ENCODE measurements around the gene RMRP.

RMRP gene

DNA sequence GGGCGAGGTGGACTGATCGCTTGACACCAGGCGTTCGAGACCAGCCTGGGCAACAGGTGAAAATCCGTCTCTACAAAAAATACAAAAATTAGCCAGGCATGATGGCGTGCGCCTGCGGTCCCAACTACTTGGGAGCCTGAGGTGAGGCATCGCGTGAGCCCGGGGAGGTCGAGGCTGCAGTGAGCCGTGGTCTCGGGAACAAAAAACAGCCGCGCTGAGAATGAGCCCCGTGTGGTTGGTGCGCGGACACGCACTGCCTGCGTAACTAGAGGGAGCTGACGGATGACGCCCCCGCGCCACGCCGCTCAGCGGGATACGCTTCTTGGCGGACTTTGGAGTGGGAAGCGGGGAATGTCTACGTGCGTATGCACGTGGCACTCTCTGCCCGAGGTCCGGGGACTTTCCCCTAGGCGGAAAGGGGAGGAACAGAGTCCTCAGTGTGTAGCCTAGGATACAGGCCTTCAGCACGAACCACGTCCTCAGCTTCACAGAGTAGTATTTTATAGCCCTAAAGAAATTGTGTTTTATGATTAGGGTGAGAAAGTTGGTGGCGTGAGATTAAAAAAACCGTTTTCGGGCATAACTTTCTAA is at the start of gene RMRP:
TSS of gene RMRP (minus strand) at position 474 of the 591 bp plus-strand sequence.
- peak; percentile 97 for DNase-seq (ENCODE audit: low read depth, low spot score)
- Histone ChIP-seq H3K36me3 (ENCODE audit: insufficient read depth, low read length) (peaks cover 20% of the 10 kb centered on the region), H3K9me3 (ENCODE audit: low read depth, low read length) (no peaks in the 10 kb centered on the region), H3K9ac (ENCODE audit: insufficient read length) (peak within 1 kb of the TSS; percentile 86), H3K4me3 (peak within 1 kb of the TSS; percentile 90), H3K27ac (peak within 1 kb of the TSS; percentile 97)
- TF ChIP-seq FOXP2 (optimal IDR thresholded peaks at IDR 0.05; ENCODE audit: control extremely low read depth, extremely low read length, insufficient read depth), result peak; percentile 32
- TF ChIP-seq EZH2 (IDR thresholded peaks at IDR 0.05), result no peak

DNA sequence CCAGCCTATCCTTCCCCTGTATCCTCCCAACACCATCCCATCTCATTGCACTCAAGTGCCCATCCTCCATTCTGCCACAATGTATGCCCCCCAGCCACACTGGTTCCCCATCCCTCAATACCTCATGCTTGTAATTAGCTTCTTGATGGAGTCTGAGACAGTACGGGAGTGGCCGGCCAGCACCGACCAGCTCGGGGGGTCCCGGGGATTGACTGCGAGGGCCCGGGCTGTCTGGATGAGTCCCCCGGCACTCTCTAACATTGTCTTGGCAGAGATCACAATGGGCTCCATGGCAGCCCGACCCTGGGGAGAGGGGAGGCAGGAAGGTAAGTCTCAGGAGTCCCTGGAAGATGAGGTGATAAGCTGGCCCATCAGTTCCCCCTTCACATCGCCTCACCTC is 49.1 kb upstream of the RMRP start:
- Histone ChIP-seq H3K9me3 (ENCODE audit: low read depth, low read length) (no peaks in the 10 kb centered on the region), H3K9ac (ENCODE audit: insufficient read length) (no peak overlapping the region), H3K4me3 (no peak overlapping the region), H3K36me3 (ENCODE audit: insufficient read depth, low read length) (peaks cover 87% of the 10 kb centered on the region), H3K27ac (no peak overlapping the region)
- DNase-seq (ENCODE audit: low read depth, low spot score), result no peak
- no peak for TF ChIP-seq FOXP2 (optimal IDR thresholded peaks at IDR 0.05; ENCODE audit: control extremely low read depth, extremely low read length, insufficient read depth)
- no peak for TF ChIP-seq POLR2AphosphoS5 (IDR thresholded peaks at IDR 0.05; ENCODE audit: borderline replicate concordance, low read depth, low read length)
- no peak for TF ChIP-seq EZH2 (IDR thresholded peaks at IDR 0.05)

DNA sequence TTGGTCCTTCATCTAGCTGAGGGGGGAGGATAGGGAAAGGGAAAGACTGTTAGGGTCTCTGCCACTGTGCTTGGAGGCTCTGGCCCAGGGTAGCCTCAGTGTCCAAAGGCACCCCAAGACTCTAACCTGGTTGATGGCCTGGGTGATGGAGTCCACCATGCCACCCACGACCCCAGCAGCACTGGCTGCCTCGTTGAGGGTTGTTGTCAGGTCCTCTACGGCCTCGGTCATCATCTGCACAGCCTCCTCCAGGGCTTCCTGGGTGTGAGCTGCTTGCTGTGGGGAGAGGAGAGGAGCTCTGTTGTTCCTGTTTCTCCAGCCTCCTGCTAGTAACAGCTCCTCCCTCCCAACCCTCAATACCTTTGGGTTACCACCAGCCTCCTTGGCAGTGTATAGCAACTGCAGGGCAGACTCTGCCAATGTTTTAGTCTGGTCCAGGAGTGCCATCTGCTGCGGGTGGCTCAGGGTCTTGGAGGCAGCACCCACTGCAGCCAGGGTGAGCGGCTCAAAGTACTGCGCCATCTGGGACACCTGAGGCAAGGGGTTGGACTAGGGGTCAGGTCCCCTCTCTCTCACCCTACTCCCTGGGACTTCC is 48.1 kb upstream of the RMRP start:
- Histone ChIP-seq H3K4me3 (no peak overlapping the region), H3K9me3 (ENCODE audit: low read depth, low read length) (no peaks in the 10 kb centered on the region), H3K27ac (no peak overlapping the region), H3K9ac (ENCODE audit: insufficient read length) (no peak overlapping the region), H3K36me3 (ENCODE audit: insufficient read depth, low read length) (peaks cover 86% of the 10 kb centered on the region)
- DNase-seq (ENCODE audit: low read depth, low spot score), result no peak
- no peak for TF ChIP-seq FOXP2 (optimal IDR thresholded peaks at IDR 0.05; ENCODE audit: control extremely low read depth, extremely low read length, insufficient read depth)

DNA sequence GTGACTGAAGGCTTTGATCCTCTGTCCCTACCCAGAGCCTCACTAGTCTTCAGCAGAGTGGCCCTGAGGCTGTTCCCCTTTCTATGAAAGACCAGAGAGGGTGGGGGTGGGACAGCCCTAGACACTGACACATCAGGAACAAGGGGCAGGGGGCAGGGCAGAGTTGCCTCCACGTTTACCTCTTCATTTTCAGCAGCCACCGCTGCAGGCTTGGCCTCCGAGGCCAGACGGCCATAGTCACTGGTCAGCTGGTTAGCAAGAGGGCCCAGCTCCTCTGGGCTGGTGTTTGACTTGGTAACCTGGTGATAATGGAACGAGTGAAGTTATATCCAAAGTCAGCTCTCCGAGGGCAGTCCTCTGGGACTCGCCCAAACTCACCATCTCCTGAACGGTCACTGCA is 47.6 kb upstream of the RMRP start:
- Histone ChIP-seq H3K9me3 (ENCODE audit: low read depth, low read length) (no peaks in the 10 kb centered on the region), H3K4me3 (no peak overlapping the region), H3K36me3 (ENCODE audit: insufficient read depth, low read length) (peaks cover 86% of the 10 kb centered on the region), H3K9ac (ENCODE audit: insufficient read length) (no peak overlapping the region), H3K27ac (no peak overlapping the region)
- TF ChIP-seq POLR2AphosphoS5 (IDR thresholded peaks at IDR 0.05; ENCODE audit: borderline replicate concordance, low read depth, low read length), result no peak
- no peak for TF ChIP-seq FOXP2 (optimal IDR thresholded peaks at IDR 0.05; ENCODE audit: control extremely low read depth, extremely low read length, insufficient read depth)
- DNase-seq (ENCODE audit: low read depth, low spot score), result no peak

DNA sequence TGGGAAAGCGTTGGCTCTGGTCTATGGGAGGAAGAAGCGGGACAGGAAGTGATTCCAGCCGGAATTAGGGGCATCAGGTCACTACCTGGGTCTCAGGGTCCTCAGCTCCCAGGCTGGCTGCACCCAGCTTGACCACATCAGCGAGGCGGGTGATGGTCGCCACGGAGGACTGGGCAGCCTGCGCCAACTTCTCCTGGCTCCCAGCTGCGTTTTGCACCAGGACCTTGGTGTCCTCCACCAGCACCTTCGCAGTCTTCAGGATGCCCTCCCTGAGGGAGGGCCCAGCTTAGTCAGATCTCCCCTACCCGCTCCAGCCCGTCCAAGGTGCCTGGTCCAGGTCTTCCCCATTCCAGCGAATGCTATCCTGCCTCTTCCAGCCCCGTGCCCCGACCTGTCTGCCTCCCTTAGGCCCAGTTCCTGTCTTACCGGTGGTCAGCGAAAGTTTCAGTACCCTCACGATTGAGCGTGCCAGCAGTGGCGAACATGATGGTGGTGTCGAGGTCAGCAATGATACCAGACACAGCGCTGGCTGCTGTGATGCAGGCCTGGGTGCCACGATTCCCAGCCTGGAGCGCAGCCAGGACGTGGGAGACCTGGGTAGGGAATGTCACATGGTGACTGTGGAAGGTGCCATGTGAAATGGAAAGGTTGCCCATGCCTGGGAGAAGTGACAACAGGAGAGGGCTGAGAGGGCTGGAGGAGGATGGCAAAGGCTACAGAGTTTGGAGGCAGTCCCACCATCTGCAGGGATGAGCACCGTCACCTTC is 46.3 kb upstream of the RMRP start:
- no peak for DNase-seq (ENCODE audit: low read depth, low spot score)

GRCh38 chr9:35702696-35703095 is 44.9 kb upstream of the RMRP start:
- no peak for TF ChIP-seq EZH2 (IDR thresholded peaks at IDR 0.05)
- TF ChIP-seq FOXP2 (optimal IDR thresholded peaks at IDR 0.05; ENCODE audit: control extremely low read depth, extremely low read length, insufficient read depth), result no peak
- TF ChIP-seq POLR2AphosphoS5 (IDR thresholded peaks at IDR 0.05; ENCODE audit: borderline replicate concordance, low read depth, low read length), result no peak
- H3K27ac ChIP-seq, result no peak overlapping the region
- no peak overlapping the region for H3K9ac ChIP-seq (ENCODE audit: insufficient read length)
- no peak overlapping the region for H3K4me3 ChIP-seq
- DNase-seq (ENCODE audit: low read depth, low spot score), result no peak
- H3K36me3 ChIP-seq (ENCODE audit: insufficient read depth, low read length), result peaks cover 98% of the 10 kb centered on the region
- no peaks in the 10 kb centered on the region for H3K9me3 ChIP-seq (ENCODE audit: low read depth, low read length)

More for the DNA sequence above, 46.3 kb upstream of the RMRP start:
- Histone ChIP-seq H3K9me3 (ENCODE audit: low read depth, low read length) (no peaks in the 10 kb centered on the region), H3K9ac (ENCODE audit: insufficient read length) (no peak overlapping the region), H3K36me3 (ENCODE audit: insufficient read depth, low read length) (peaks cover 96% of the 10 kb centered on the region), H3K27ac (no peak overlapping the region), H3K4me3 (no peak overlapping the region)
- TF ChIP-seq POLR2AphosphoS5 (IDR thresholded peaks at IDR 0.05; ENCODE audit: borderline replicate concordance, low read depth, low read length) (no peak), EZH2 (IDR thresholded peaks at IDR 0.05) (no peak), FOXP2 (optimal IDR thresholded peaks at IDR 0.05; ENCODE audit: control extremely low read depth, extremely low read length, insufficient read depth) (no peak)

DNA sequence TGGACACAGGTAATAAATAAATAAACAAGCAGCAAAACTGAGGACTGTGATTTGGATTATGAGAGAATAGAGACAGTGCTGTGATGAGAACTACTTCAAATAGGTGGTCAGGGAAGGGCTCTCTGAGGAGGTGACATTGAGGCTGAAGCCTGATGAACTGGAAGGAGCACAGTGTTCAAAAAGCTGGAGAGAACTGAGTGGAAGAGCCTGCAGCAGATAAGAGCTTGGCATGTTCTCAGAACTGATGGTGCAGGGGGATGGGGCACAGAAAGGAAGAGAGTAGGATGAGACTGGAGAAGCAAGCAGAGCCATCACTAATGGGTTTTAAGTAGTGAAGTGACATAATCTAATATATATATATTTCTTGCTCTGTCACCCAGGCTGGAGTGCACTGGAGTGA is 43.1 kb upstream of the RMRP start:
- Histone ChIP-seq H3K9me3 (ENCODE audit: low read depth, low read length) (no peaks in the 10 kb centered on the region), H3K9ac (ENCODE audit: insufficient read length) (no peak overlapping the region), H3K27ac (no peak overlapping the region), H3K4me3 (no peak overlapping the region), H3K36me3 (ENCODE audit: insufficient read depth, low read length) (peaks cover 98% of the 10 kb centered on the region)
- DNase-seq (ENCODE audit: low read depth, low spot score), result no peak
- no peak for TF ChIP-seq EZH2 (IDR thresholded peaks at IDR 0.05)
- no peak for TF ChIP-seq POLR2AphosphoS5 (IDR thresholded peaks at IDR 0.05; ENCODE audit: borderline replicate concordance, low read depth, low read length)
- TF ChIP-seq FOXP2 (optimal IDR thresholded peaks at IDR 0.05; ENCODE audit: control extremely low read depth, extremely low read length, insufficient read depth), result no peak

- Histone ChIP-seq H3K9me3 (ENCODE audit: low read depth, low read length) (no peaks in the 10 kb centered on the region), H3K36me3 (ENCODE audit: insufficient read depth, low read length) (peaks cover 90% of the 10 kb centered on the region), H3K27ac (no peak overlapping the region), H3K4me3 (no peak overlapping the region), H3K9ac (ENCODE audit: insufficient read length) (no peak overlapping the region)
- no peak for DNase-seq (ENCODE audit: low read depth, low spot score)
- no peak for TF ChIP-seq FOXP2 (optimal IDR thresholded peaks at IDR 0.05; ENCODE audit: control extremely low read depth, extremely low read length, insufficient read depth)
- TF ChIP-seq EZH2 (IDR thresholded peaks at IDR 0.05), result no peak
- no peak for TF ChIP-seq POLR2AphosphoS5 (IDR thresholded peaks at IDR 0.05; ENCODE audit: borderline replicate concordance, low read depth, low read length)
These were observed 42.2 kb upstream of the RMRP start for GRCh38 chr9:35700031-35700430.

All from SK-N-MC (cell line).